HCT116 (cell line): ENCODE results near the gene NACAD. TPM values are rescaled to one million over a fixed set of nuclear protein-coding genes. Genes with fewer than 3 reads are reported as not detected.

Experiments used
- ATAC-seq: fragments of 200-7000 bp; cut with Tn5 transposase; 2 replicates; pipeline ENCODE4 v1.9.1; 2020; ENCODE audit warnings: mild to moderate bottlenecking, moderate library complexity
- BruUV-seq: library from RNA; stranded (reverse); fragments of 400-500 nt; replicated peaks from 2 replicates; lab custom pipeline; 2021; lab: Mats Ljungman, UMichigan
- CTCF ChIA-PET: fragments of 300-600 bp; sonication (Branson Sonifier 250); formaldehyde crosslinking; loops from one replicate; lab custom pipeline; 2021; ENCODE audit warnings: antibody characterized with exemption; lab: Charles Lee
- POLR2A ChIA-PET: fragments of 300-600, 350-600 bp; sonication (Branson Sonifier 250); formaldehyde crosslinking; loops from one replicate; lab custom pipeline; 2021; ENCODE audit warnings: antibody characterized with exemption; lab: Charles Lee
- RAD21 ChIA-PET, 2 experiments: fragments of 300-600 bp; sonication (Branson Sonifier 250); formaldehyde crosslinking; loops; one replicate each; lab custom pipeline; 2023; ENCODE audit warnings: low total read pairs in 2 of 2; ENCODE audit not compliant: uncharacterized antibody in 2 of 2, unreplicated experiment in 2 of 2, low non-redundant PET in 1 of 2; lab: Charles Lee
- DNase-seq: peaks from one replicate; pipeline ENCODE4 v3.0.0-alpha.2; 2010; ENCODE audit warnings: low read depth, low spot score
- H2AFZ ChIP-seq: fragments of 200-600 bp; shearing (Covaris generic), sonication (generic); 2 replicates; pipeline ENCODE4 v1.6.1; 2017; ENCODE audit warnings: low read depth, mixed run types, mixed read lengths, antibody characterized with exemption, low read length; ENCODE audit not compliant: poor library complexity, severe bottlenecking
- H3K27ac ChIP-seq: 2 replicates; pipeline ENCODE4 v1.5.1; 2012; ENCODE audit warnings: low read depth, low read length
- H3K27me3 ChIP-seq: fragments of 200-600 bp; sonication (generic); 2 replicates; pipeline ENCODE4 v1.6.1; 2016; ENCODE audit warnings: mixed run types, low read length, mixed read lengths; ENCODE audit not compliant: insufficient read depth
- H3K36me3 ChIP-seq, 2 experiments: fragments of 200-500 bp in 1 of 2; fragments of 200-600 bp in 1 of 2; sonication (Bioruptor generic) in 1 of 2; sonication (generic) in 1 of 2; 2 replicates each; pipeline versions ENCODE4 v1.5.1 to v1.6.1; 2014 to 2016; ENCODE audit warnings: low read length in 2 of 2, inconsistent platforms in 1 of 2, mixed read lengths in 1 of 2, mixed run types in 1 of 2; ENCODE audit not compliant: insufficient read depth in 2 of 2, control insufficient read depth in 1 of 2
- H3K4me1 ChIP-seq, 2 experiments: fragments of 200-600 bp in 1 of 2; sonication (generic) in 1 of 2; 2 replicates each; pipeline versions ENCODE4 v1.5.1 to v1.6.1; 2012 to 2017; ENCODE audit warnings: low read length in 2 of 2, inconsistent platforms in 1 of 2, mild to moderate bottlenecking in 1 of 2, mixed read lengths in 1 of 2, mixed run types in 1 of 2, moderate library complexity in 1 of 2; ENCODE audit not compliant: insufficient read depth in 2 of 2, control insufficient read depth in 1 of 2
- H3K4me2 ChIP-seq: fragments of 200-600 bp; sonication (generic); 2 replicates; pipeline ENCODE4 v1.6.1; 2017; ENCODE audit warnings: mixed run types, low read length, mixed read lengths
- H3K4me3 ChIP-seq, 2 experiments: fragments of 200-600 bp in 1 of 2; sonication (generic) in 1 of 2; replicated peaks in 1 of 2; 2 replicates each; pipeline ENCODE4 v1.5.1; 2011 to 2016; ENCODE audit warnings: low read length in 2 of 2, control low read depth in 1 of 2, low read depth in 1 of 2, mild to moderate bottlenecking in 1 of 2, mixed read lengths in 1 of 2, mixed run types in 1 of 2
- H3K79me2 ChIP-seq: fragments of 200-600 bp; sonication (generic); 2 replicates; pipeline ENCODE4 v1.6.1; 2017; ENCODE audit warnings: mild to moderate bottlenecking, mixed run types, low read length, moderate library complexity, mixed read lengths; ENCODE audit not compliant: insufficient read depth
- H3K9ac ChIP-seq: fragments of 200-600 bp; sonication (generic); 2 replicates; pipeline ENCODE4 v1.6.1; 2016; ENCODE audit warnings: low read length, mixed read lengths
- H3K9me2 ChIP-seq: fragments of 200-600 bp; sonication (generic), shearing (Covaris generic); 2 replicates; pipeline ENCODE4 v1.6.1; 2017; ENCODE audit warnings: mixed run types, mild to moderate bottlenecking, moderate library complexity; ENCODE audit not compliant: insufficient read depth
- H3K9me3 ChIP-seq, 2 experiments: fragments of 200-500 bp in 1 of 2; fragments of 200-600 bp in 1 of 2; sonication (Bioruptor generic) in 1 of 2; sonication (generic) in 1 of 2; 2 replicates each; pipeline ENCODE4 v1.6.1; 2014 to 2017; ENCODE audit warnings: low read length in 2 of 2, mixed read lengths in 2 of 2, inconsistent platforms in 1 of 2, low read depth in 1 of 2, mild to moderate bottlenecking in 1 of 2, mixed run types in 1 of 2, moderate library complexity in 1 of 2; ENCODE audit not compliant: control insufficient read depth in 1 of 2, insufficient read depth in 1 of 2
- H4K20me1 ChIP-seq: fragments of 200-600 bp; sonication (generic), shearing (Covaris generic); 2 replicates; pipeline ENCODE4 v1.6.1; 2017; ENCODE audit warnings: mixed run types, mild to moderate bottlenecking, moderate library complexity; ENCODE audit not compliant: insufficient read depth
- CBX3 ChIP-seq: IDR thresholded peaks from 2 replicates; pipeline ENCODE4 v1.6.1; 2012; ENCODE audit warnings: low read depth
- ELF1 ChIP-seq: IDR thresholded peaks from 2 replicates; pipeline ENCODE4 v1.6.1; 2012; ENCODE audit warnings: low read depth, borderline replicate concordance
- EZH2 ChIP-seq: fragments of 200-600 bp; sonication (generic); IDR thresholded peaks from 2 replicates; pipeline ENCODE4 v1.6.1; 2017; ENCODE audit warnings: antibody characterized with exemption, mixed run types
- FOSL1 ChIP-seq: IDR thresholded peaks from 2 replicates; pipeline ENCODE4 v1.6.1; 2012; ENCODE audit warnings: low read depth
- POLR2A ChIP-seq: IDR thresholded peaks from 2 replicates; pipeline ENCODE4 v1.7.0; 2011; ENCODE audit warnings: borderline replicate concordance; ENCODE audit not compliant: insufficient read depth, insufficient read length; ENCODE audit errors: extremely low read depth
- SIN3A ChIP-seq: IDR thresholded peaks from 2 replicates; pipeline ENCODE4 v1.6.1; 2012; ENCODE audit warnings: low read depth
- SP1 ChIP-seq: IDR thresholded peaks from 2 replicates; pipeline ENCODE4 v1.6.1; 2012; ENCODE audit warnings: low read depth
- YY1 ChIP-seq: IDR thresholded peaks from 2 replicates; pipeline ENCODE4 v1.6.1; 2011; ENCODE audit warnings: low read length, low read depth, moderate library complexity, mild to moderate bottlenecking; ENCODE audit not compliant: insufficient replicate concordance; ENCODE audit errors: extremely low read depth
- ZFX ChIP-seq: fragments of 450-650 bp; IDR thresholded peaks from 2 replicates; pipeline ENCODE4 v1.6.1; 2017
- ZNF274 ChIP-seq: fragments of 200-500 bp; sonication (Bioruptor generic); IDR thresholded peaks from 2 replicates; pipeline ENCODE4 v1.6.1; 2014; ENCODE audit warnings: mild to moderate bottlenecking, low read depth, low read length, inconsistent platforms
- intact Hi-C: fragments of 100-400 bp; cut with micrococcal nuclease; formaldehyde crosslinking; loops from 2 replicates; pipeline ENCODE4 v1.10.0; 2022
- total RNA-seq: library from RNA; stranded (reverse); gene quantifications from one replicate; pipeline ENCODE4 v1.2.1, GENCODE V29; 2021; ENCODE audit not compliant: unreplicated experiment
- TF ChIP-seq, protein P1 (sequence below): IDR thresholded peaks from 2 replicates; pipeline ENCODE4 v1.6.1; 2011; ENCODE audit warnings: mild to moderate bottlenecking, low read length, moderate library complexity; ENCODE audit not compliant: insufficient replicate concordance; ENCODE audit errors: extremely low read depth
- TF ChIP-seq, protein P2 (sequence below), 3 experiments: fragments of 200-600 bp in 1 of 3; sonication (generic) in 1 of 3; IDR thresholded peaks in 2 of 3; conservative IDR thresholded peaks in 1 of 3; 2 replicates each; pipeline ENCODE4 v1.5.1; 2012 to 2017; ENCODE audit warnings: low read depth in 2 of 3, low read length in 2 of 3, antibody characterized with exemption in 1 of 3, borderline replicate concordance in 1 of 3, control low read depth in 1 of 3, mild to moderate bottlenecking in 1 of 3, mixed read lengths in 1 of 3, mixed run types in 1 of 3, moderate library complexity in 1 of 3; ENCODE audit not compliant: insufficient read depth in 1 of 3
- TF ChIP-seq, protein P3 (sequence below): IDR thresholded peaks from 2 replicates; pipeline ENCODE4 v1.6.1; 2012; ENCODE audit warnings: low read depth

The NACAD gene
- total RNA-seq, 1 experiment from 2014 or later, result 0.05 TPM

DNA sequence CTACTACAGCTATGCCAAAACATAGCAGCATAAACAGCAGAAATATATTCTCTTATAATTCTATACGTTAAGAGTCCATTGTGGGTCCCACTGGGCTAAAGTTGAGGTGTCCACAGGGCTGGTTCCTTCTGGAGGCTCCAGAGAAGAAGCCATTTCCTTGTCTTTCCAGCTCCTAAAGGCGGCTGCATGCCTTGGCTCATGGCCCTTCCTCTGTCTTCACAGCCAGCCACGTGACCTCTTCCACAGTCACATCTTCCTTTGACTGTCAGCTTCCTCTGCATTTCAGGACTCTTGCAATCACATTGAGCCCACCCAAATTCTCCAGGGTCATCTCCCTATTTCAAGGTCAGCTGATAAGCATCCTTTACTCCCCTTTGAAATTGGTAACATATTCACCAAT, 17.2 kb downstream of the NACAD start:
- H3K4me3 ChIP-seq, result no peak overlapping the region
- peaks cover 2% of the 10 kb centered on the region; the same call in 1 of the 2 replicates for H3K79me2 ChIP-seq
- ChIA-PET RAD21 (no interaction called here), POLR2A (no interaction called here)
- no peak overlapping the region for H3K4me2 ChIP-seq
- TF ChIP-seq SP1 (no peak), CBX3 (no peak), ZNF274 (no peak), SIN3A (no peak), ELF1 (no peak), FOSL1 (no peak), EZH2 (no peak)
- TF ChIP-seq, all 23 proteins: peak for 0
- Histone ChIP-seq H3K27me3 (no peaks in the 10 kb centered on the region), H3K9me2 (no peaks in the 10 kb centered on the region), H3K9ac (no peak overlapping the region), H3K36me3 (no peaks in the 10 kb centered on the region), H4K20me1 (no peaks in the 10 kb centered on the region), H3K27ac (no peak overlapping the region), H3K4me1 (peaks cover 12 to 20% of the 10 kb centered on the region in 2 experiments), H2AFZ (no peak overlapping the region), H3K9me3 (no peaks in the 10 kb centered on the region)
- CTCF ChIA-PET, result no interaction called here
- no peak for ATAC-seq
- DNase-seq, result no peak
- no TSS peak for BruUV-seq
- intact Hi-C loops, result no loop called here

DNA sequence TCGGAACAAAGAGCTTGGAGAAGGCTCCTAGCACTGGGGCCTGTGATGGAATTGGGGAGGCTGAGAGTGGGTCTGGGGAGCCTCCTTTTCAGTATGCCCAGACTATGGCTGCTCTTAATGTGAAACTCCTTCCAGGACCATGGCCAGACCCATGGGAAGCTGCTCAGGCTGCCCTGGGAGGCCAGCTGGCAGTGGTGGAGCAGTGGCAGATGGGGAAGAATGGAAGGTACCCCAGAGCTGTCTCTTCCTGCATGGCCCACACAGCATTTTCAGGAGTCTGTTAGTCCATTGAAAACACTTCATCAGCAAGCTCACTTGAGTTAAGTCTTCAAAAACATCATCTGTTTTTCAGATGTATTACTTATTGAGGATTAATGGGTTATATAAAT, 18.5 kb downstream of the NACAD start:
- no peak overlapping the region for H3K4me2 ChIP-seq
- H3K79me2 ChIP-seq, result peaks cover 4% of the 10 kb centered on the region; the same call in 1 of the 2 replicates
- H3K27me3 ChIP-seq, result no peaks in the 10 kb centered on the region
- no peak overlapping the region for H3K9ac ChIP-seq
- no peaks in the 10 kb centered on the region for H3K36me3 ChIP-seq
- no peak overlapping the region for H3K4me3 ChIP-seq
- ChIA-PET POLR2A (no interaction called here), RAD21 (interaction anchor here in 1 of 2 experiments (0.7 kb wide), 1 partner anchor 40 kb away, joined by 3 read pairs; no protein-coding TSS in a partner anchor), CTCF (no interaction called here)
- H2AFZ ChIP-seq, result no peak overlapping the region
- no peaks in the 10 kb centered on the region for H4K20me1 ChIP-seq
- no peak for ATAC-seq
- intact Hi-C loops, result no loop called here
- TF ChIP-seq FOSL1 (no peak), ZFX (no peak), ELF1 (no peak), YY1 (no peak), EZH2 (no peak), ZNF274 (no peak), POLR2A (no peak)
- TF ChIP-seq, protein P1, sequence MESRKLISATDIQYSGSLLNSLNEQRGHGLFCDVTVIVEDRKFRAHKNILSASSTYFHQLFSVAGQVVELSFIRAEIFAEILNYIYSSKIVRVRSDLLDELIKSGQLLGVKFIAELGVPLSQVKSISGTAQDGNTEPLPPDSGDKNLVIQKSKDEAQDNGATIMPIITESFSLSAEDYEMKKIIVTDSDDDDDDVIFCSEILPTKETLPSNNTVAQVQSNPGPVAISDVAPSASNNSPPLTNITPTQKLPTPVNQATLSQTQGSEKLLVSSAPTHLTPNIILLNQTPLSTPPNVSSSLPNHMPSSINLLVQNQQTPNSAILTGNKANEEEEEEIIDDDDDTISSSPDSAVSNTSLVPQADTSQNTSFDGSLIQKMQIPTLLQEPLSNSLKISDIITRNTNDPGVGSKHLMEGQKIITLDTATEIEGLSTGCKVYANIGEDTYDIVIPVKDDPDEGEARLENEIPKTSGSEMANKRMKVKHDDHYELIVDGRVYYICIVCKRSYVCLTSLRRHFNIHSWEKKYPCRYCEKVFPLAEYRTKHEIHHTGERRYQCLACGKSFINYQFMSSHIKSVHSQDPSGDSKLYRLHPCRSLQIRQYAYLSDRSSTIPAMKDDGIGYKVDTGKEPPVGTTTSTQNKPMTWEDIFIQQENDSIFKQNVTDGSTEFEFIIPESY, result no peak
- TF ChIP-seq, protein P2, sequence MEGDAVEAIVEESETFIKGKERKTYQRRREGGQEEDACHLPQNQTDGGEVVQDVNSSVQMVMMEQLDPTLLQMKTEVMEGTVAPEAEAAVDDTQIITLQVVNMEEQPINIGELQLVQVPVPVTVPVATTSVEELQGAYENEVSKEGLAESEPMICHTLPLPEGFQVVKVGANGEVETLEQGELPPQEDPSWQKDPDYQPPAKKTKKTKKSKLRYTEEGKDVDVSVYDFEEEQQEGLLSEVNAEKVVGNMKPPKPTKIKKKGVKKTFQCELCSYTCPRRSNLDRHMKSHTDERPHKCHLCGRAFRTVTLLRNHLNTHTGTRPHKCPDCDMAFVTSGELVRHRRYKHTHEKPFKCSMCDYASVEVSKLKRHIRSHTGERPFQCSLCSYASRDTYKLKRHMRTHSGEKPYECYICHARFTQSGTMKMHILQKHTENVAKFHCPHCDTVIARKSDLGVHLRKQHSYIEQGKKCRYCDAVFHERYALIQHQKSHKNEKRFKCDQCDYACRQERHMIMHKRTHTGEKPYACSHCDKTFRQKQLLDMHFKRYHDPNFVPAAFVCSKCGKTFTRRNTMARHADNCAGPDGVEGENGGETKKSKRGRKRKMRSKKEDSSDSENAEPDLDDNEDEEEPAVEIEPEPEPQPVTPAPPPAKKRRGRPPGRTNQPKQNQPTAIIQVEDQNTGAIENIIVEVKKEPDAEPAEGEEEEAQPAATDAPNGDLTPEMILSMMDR (IDR thresholded peaks at IDR 0.05 in 2 of 3, conservative IDR thresholded peaks at IDR 0.05 in 1 of 3; ENCODE audit: borderline replicate concordance in 1 of 3, insufficient read depth in 1 of 3, low read depth in 2 of 3, low read length in 2 of 3), result no peak
- TF ChIP-seq, protein P3, sequence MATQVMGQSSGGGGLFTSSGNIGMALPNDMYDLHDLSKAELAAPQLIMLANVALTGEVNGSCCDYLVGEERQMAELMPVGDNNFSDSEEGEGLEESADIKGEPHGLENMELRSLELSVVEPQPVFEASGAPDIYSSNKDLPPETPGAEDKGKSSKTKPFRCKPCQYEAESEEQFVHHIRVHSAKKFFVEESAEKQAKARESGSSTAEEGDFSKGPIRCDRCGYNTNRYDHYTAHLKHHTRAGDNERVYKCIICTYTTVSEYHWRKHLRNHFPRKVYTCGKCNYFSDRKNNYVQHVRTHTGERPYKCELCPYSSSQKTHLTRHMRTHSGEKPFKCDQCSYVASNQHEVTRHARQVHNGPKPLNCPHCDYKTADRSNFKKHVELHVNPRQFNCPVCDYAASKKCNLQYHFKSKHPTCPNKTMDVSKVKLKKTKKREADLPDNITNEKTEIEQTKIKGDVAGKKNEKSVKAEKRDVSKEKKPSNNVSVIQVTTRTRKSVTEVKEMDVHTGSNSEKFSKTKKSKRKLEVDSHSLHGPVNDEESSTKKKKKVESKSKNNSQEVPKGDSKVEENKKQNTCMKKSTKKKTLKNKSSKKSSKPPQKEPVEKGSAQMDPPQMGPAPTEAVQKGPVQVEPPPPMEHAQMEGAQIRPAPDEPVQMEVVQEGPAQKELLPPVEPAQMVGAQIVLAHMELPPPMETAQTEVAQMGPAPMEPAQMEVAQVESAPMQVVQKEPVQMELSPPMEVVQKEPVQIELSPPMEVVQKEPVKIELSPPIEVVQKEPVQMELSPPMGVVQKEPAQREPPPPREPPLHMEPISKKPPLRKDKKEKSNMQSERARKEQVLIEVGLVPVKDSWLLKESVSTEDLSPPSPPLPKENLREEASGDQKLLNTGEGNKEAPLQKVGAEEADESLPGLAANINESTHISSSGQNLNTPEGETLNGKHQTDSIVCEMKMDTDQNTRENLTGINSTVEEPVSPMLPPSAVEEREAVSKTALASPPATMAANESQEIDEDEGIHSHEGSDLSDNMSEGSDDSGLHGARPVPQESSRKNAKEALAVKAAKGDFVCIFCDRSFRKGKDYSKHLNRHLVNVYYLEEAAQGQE, result no peak
- H3K9me3 ChIP-seq, result no peaks in the 10 kb centered on the region
- H3K4me1 ChIP-seq, result peaks cover 12 to 20% of the 10 kb centered on the region in 2 experiments
- no peak for DNase-seq
- H3K9me2 ChIP-seq, result no peaks in the 10 kb centered on the region
- no peak overlapping the region for H3K27ac ChIP-seq
- BruUV-seq, result no TSS peak
